ENCODE results near the gene GYPC.
A peak's percentile ranks its signal among the peaks of the same experiment; 100 is the strongest.

GYPC gene

GRCh38 chr2:126652323-126652891 is 3.6 kb upstream of the GYPC start:
- DNase-seq = no peak

- no peak for DNase-seq
Observed at GRCh38 chr2:126653109-126653508, 2.8 kb upstream of the GYPC start.

DNA sequence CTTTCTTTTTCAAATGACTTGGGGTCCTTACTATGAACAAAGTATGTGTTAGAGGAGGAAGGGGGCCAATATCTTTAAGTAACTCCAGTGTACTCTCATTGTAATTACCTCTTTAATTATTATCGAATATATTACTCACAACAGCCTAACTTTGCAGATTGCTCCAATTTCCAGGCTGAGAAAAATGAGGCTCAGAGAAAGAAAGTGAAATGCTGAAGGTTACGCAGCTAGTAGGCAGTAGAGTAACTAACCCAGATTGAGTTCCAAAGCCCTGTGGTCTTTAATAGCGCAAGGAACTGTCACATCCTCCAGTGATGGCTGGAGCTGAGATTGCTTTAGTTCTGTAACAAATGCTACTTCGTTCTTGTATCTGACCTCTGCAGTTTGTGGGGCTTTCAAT is 2.2 kb upstream of the GYPC start:
- no peak for DNase-seq

DNA sequence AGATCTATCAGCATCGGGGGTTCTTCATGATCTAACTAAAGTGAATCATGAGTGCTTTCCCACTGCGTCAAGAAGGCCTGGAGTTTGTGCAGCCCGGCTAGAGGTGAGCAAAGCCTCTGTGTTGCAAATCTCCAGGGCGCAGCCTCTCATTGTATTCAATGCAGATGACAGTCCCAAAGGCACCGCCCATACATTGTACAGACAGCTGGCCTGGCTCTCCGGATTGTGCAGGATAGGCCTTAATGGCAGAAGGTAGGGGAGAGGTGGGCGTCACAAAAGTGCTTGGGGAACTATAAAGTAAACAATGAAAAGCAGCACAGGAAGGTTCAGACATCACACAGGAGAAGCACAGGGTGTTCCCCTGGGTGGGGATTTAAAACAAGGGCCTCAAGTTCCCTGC is 907 bp upstream of the GYPC start:
- DNase-seq = no peak

DNA sequence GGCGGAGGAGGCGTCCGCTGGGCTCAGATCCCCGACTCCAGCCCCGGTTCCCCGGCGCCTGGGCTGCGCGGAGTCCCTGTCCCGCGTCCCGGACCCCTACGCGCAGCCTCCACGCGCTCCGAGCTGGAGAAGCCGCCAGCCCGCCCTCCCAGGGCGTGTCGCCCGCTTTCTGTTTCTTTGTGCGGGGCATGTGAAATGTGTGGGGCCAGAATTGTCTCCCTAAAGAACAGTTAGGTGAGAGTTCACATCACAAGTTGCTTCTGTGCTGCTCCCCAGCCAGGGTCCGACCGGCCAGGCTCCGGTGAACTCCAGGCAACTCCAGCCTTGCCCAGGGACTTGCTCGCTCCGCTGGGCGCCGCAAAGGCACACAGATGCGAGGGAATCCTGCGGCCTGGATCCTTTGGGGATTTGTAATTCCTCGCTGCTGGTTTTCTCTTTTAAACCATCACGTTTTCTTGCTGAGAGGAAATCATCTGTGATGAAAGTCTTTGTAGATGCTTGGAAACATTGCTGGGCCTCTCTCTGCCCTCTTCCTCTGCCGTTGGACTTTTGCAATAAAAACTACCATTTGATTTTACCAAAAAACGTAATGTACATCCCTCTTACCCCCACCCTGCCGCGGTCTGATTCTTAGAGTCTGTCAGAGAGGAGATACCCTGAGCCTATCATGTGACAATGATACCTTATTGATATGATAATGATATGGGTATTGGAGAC is 631 bp downstream of the GYPC start:
- DNase-seq = peak in 2 of 4 experiments; percentile 20 to 25

- DNase-seq = peak in 3 of 4 experiments; percentile 4 to 32 (median 10)
Observed at GRCh38 chr2:126657148-126657635, 1.2 kb downstream of the GYPC start.

DNA sequence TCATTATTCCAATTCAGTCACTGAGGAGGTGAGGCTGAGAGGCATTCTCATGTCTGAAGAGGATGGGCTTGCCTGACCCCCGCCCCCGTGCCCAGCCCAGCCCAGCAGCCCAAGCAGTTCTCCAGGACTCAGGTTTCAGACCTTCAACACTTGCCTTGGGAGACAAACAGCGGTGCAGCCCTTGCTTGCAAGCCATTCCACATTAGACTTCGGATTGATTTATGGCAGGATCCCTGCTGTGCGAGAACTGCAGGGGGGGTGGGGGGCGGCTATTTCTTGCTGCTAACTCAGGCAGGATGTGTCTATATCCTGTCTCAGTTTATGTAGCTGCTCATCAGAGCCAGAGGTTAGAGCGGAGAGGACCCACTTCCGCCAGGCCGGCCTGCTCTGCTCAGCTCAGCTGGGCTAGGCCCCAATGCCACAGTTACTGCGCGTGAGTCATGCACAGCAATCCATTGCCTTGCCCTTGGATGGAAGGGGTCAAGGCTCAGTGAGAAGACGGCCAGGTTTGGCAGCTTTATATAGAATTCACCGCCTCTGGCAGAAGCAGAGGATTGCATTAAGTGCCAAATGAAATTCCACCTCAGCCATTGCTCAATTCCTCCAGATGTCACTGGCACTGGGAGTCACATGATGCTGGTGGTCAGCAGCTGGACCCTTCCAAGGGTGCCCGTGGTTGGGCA is 1.8 kb downstream of the GYPC start:
- DNase-seq = peak in 3 of 4 experiments; percentile 12 to 63 (median 62)

DNA sequence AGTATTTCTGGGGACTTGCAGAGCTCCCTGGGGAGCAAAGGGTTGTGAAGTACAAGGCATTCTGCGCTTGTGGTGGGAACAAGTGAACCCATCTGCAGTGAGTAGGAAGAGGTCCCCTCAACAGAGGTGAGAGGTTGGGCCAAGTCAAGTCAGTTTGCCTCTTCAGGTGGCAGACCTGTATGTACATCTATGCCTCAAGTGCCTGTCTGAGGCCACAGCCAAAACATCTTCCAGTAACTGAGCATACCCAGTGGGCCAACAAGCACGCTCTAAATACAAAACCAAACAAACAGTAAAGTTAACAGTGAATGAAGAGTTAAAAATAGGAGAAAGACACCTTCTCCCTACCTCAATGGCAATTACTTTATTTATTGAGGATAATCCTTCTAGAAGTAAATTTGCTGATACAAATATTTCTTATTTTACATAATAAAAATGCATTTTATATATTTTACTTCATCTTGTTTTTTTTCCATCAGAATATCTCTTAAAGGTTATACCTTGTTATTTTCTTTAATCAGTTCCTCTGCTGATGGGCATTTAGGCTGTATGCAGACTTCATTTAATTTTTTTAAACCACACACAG is 2.5 kb downstream of the GYPC start:
- no peak for DNase-seq

GRCh38 chr2:126658905-126659561 is 3.1 kb downstream of the GYPC start:
- peak in 2 of 4 experiments; percentile 27 to 30 for DNase-seq

DNA sequence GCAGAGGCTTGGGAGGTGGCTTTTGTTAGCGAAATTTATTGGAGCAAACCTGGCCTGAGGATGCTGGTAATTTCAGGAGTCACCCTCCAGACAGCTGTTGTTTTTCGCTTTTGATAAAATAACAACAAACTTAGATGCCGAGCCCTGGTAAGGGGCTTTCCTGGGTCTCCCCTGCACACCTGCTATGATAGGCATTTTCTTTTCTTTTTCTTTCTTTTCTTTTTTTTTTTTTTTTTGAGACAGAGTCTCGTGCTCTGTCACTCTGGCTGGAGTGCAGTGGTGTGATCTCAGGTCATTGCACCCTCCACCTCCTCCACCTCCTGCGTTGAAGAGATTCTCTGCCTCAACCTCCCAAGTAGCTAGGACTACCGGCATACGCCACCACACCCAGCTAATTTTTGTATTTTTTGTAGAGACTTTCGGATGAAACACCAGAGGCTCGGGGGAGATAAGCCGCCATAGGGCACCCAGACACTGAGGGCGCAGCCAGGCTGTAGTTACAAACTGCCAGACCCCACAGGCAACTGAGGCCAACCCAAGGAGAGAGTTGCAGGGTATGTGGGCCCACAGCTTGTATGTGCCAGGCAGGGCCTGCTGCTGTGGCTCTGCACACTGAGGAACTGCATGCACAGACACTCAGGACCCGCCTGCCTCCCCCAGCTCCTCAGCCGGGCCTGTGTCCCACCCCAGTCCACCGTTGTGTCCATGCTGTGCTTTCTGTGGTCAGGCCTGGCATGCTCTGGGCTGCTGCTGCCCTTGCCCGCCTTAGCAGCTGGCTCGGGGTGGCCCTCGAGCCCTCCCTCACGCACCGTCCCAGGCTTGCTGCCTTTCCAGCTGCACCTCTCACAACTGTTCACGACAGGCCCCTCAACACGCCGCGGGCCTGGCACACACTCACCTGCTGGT is 3.9 kb downstream of the GYPC start:
- no peak for DNase-seq

DNA sequence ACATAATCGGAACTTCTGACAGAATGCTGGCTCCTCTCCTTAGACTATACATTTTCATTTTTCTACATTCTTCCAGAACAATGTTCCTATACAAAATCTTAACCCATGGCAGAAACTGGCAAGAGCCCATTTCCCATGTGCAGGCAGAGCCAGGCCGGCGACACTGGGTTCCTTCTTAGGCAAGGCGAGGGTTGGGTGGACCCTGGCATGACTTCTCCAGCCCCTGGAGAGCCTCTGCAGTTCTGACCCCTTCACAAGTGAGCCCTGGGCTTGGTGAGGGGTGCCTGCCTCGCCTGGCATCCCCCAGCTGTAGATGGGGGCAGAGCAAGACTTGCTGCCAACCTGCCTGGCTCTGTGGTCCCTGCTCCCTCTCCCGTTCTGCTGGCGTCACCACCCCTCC is 5.0 kb downstream of the GYPC start:
- no peak for DNase-seq

DNA sequence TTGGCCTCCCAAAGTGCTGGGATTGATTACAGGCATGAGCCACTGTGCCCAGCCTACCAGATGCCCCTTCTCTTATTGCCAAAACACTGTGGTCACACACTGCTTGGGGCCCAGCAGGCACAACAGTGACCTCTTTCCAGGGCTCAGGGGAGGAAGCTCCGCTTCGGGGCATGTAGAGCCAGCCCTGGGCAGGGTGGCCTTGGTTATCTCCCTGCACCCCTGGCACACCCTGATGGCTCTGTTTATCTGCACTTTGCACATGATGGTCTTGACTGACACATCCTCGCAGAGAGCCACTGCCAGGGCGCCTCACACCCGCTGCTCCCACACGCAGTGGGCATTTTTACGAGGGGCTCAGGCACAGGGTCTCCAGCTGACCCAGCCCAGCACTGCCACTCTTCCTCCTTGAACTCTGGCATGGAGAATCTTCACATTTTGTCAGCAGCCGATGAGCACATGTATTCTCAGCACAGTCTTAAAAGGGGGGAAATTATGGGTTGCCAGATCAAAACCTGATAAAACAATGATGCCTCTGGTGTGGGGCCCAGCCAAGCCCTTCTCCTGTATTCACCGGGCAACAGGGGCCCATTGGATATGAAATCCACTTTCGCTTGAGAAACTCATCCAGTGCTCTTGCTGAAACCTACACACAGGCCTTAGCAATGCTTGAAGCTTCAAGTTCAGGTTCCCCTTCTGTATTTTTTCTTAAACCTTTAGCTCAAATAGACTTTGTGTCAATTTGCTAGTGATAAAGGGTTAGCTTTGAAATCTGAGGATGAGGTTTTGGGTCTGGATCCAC is 5.9 kb downstream of the GYPC start:
- no peak for DNase-seq

DNA sequence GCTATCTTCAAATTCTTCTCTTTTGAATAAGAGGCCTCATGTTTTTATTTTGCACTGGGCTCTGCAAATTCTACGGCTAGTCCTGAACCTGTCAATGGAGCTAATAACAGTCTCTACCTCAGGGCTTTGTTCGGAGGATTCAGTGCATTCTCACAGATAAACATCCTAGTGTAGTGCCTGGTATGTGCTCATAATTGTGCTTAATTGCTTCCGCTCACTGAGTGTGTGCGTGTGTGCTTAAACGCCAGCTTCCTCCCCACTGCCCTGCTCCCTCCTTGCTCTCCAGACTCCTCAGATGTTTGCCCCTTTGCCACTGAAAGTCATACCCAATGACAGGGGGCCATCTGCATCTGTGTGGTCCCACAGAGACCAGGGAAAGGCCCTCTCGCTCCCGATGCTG is 6.7 kb downstream of the GYPC start:
- no peak for DNase-seq

DNA sequence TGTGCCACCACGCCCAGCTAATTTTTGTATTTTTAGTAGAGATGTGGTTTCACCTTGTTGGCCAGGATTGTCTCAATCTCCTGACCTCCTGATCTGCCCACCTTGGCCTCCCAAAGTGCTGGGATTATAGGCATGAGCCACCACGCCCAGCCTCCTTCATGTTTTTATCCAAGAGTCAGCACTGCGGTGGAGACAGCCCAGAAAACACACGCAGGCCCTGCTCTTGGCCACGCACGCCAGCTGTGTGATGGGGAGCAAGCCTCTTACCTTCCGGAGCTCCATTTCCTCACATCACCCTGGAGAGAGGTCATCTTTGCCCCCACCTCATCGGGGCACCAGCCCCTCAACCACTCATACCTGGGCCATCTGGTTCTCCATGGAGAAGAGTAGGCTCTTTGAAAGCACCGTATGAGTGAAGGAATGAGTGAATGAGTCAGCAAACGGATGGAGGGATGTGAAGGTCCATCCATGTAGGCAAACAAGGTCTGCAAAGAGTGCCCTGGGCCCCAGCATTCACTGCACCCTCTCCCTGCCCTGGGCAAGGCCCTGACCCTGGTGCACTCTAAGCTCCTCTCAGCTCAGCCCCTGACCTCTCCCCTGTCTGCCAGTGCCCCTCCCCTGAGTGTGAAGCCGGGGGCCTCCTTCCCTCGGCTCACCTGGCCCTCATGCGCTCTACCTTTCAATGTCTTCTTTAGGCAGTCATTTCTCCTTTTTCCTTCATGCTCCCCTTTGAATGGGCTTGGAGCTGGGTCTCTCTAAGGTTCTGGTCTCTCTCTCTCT is 7.4 kb downstream of the GYPC start:
- no peak for DNase-seq

- DNase-seq = no peak
Observed at GRCh38 chr2:126664234-126664633, 8.3 kb downstream of the GYPC start.

GRCh38 chr2:126664639-126665038 is 8.7 kb downstream of the GYPC start:
- DNase-seq = no peak

GRCh38 chr2:126665483-126665882 is 9.5 kb downstream of the GYPC start:
- DNase-seq = no peak

DNA sequence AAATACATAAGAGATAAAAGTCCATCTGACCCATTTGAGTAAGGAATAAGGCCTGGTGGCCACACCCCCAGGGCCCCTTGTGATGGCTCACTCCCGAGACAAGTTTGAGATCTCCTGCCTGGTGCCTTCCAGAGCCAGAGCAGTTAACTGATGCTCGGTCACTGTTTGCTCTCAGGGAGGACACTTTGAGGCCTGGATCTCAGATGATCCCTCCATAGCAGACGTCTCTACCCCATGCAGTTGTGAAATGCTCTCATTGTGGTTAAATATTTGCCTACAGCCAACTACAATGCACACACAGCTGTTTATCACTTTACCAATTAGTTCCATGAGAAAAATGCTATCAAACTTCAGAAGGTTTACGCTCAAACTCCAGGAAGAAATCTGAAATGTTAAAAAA is 12.3 kb downstream of the GYPC start:
- DNase-seq = no peak

GRCh38 chr2:126669772-126670171 is 13.8 kb downstream of the GYPC start:
- DNase-seq = no peak

- no peak for DNase-seq
Observed at GRCh38 chr2:126671488-126671887, 15.5 kb downstream of the GYPC start.

Data from activated naive CD4-positive, alpha-beta T cell (primary cell).